Lower leg skin (tissue), 3 donors: ENCODE data around the gene TAS1R1.

Experiments
- POLR2A ChIP-seq, 2 donors: fragments of 450-650 bp; IDR thresholded peaks; one replicate each; pipeline ENCODE4 v1.6.1; 2016 to 2017; ENCODE audit warnings: antibody characterized with exemption in 2 of 2, mild to moderate bottlenecking in 1 of 2, moderate library complexity in 1 of 2
- TF ChIP-seq, protein P1 (sequence below), 3 donors: fragments of 450-650 bp; IDR thresholded peaks; one replicate each; pipeline ENCODE4 v1.5.1; 2016; ENCODE audit warnings: antibody characterized with exemption in 3 of 3, mild to moderate bottlenecking in 3 of 3, moderate library complexity in 2 of 3

GRCh38 chr1:6596351-6596750 lies 41.2 kb downstream of the TAS1R1 start:
- TF ChIP-seq POLR2A (IDR thresholded peaks at IDR 0.05) = no peak
- TF ChIP-seq, protein P1, sequence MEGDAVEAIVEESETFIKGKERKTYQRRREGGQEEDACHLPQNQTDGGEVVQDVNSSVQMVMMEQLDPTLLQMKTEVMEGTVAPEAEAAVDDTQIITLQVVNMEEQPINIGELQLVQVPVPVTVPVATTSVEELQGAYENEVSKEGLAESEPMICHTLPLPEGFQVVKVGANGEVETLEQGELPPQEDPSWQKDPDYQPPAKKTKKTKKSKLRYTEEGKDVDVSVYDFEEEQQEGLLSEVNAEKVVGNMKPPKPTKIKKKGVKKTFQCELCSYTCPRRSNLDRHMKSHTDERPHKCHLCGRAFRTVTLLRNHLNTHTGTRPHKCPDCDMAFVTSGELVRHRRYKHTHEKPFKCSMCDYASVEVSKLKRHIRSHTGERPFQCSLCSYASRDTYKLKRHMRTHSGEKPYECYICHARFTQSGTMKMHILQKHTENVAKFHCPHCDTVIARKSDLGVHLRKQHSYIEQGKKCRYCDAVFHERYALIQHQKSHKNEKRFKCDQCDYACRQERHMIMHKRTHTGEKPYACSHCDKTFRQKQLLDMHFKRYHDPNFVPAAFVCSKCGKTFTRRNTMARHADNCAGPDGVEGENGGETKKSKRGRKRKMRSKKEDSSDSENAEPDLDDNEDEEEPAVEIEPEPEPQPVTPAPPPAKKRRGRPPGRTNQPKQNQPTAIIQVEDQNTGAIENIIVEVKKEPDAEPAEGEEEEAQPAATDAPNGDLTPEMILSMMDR (IDR thresholded peaks at IDR 0.05) = no peak
